ENCODE data around the gene DNASE1L2. TPM values are rescaled to one million over a fixed set of nuclear protein-coding genes. Genes with fewer than 3 reads are reported as not detected.

Gene DNASE1L2
- total and polyA plus RNA-seq, 2 of the 8 experiments (the other 6 are each of a cell fraction or from before 2014, with no cell fraction given): 0.35 to 0.97 TPM

DNA sequence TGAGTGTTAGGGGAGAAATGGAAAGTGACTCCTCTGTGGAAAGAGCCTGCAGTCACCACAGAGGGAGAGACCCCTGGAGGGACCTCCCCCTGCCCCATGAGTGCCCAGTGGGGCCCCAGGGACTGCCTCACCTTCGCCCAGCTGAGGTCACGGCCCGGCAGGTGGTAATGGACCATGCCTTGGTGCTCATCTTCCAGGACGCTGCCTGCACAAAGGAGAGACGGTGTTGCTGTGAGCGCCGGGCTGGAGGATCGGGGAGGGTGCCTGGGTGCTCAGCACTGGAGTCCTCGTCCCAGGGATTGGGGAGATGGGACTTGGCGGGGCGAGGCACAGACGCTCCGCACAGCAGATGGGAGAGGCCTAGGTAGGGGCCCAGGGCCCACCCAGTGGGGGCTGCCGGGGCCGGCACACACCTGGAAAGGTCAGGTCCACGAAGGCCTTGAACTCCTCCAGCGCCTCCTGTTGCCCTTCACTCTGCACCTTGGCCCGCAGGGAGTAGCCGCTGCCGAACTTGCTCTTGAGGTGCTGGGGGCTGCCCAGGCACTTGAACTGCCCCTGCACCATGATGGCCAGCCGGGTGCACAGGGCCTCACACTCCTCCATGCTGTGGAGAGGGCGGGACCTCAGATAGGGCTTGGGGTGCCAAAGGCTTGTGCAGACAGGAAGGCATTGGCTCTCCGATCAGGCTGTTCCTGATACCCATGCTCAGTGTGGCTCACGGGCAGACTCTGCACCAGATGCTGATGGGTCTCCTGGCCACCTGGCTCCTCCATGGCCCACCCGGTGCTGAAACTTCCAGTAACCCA is 41.4 kb downstream of the DNASE1L2 start (continued):
- TF ChIP-seq KDM4A (IDR thresholded peaks at IDR 0.05; ENCODE audit: low read depth, low read length, severe bottlenecking) (no peak), NANOG (IDR thresholded peaks at IDR 0.05; ENCODE audit: insufficient read depth, low read depth, low read length, poor library complexity, severe bottlenecking) (no peak), CEBPB (IDR thresholded peaks at IDR 0.05; ENCODE audit: low read depth, low read length) (no peak)

Measured in H1 (cell line).